GM12865 (cell line): ENCODE data around the gene PRR30.

ENCODE experiments used
- DNase-seq: peaks from one replicate; pipeline ENCODE4 v3.0.0; 2010; ENCODE audit warnings: low read depth
- H3K4me3 ChIP-seq: 2 replicates; pipeline ENCODE4 v1.5.1; 2011; ENCODE audit warnings: mild to moderate bottlenecking, low read depth, low read length, control low read depth
- CTCF ChIP-seq: IDR thresholded peaks from 2 replicates; pipeline ENCODE4 v1.5.1; 2011; ENCODE audit warnings: low read length, control low read depth, low read depth, inconsistent platforms; ENCODE audit not compliant: insufficient read depth; ENCODE audit errors: missing control alignments

Gene PRR30

GRCh38 chr2:27154488-27154887 is 15.3 kb upstream of the PRR30 start:
- no peak overlapping the region for H3K4me3 ChIP-seq
- DNase-seq, result no peak
- no peak for TF ChIP-seq CTCF

- DNase-seq, result no peak
- no peak for TF ChIP-seq CTCF
Measured at GRCh38 chr2:27152796-27153464, 13.7 kb upstream of the PRR30 start.

GRCh38 chr2:27152102-27152795 is 13.0 kb upstream of the PRR30 start:
- no peak overlapping the region for H3K4me3 ChIP-seq
- DNase-seq, result no peak
- no peak for TF ChIP-seq CTCF

More at GRCh38 chr2:27152796-27153464, 13.7 kb upstream of the PRR30 start:
- H3K4me3 ChIP-seq, result no peak overlapping the region

- TF ChIP-seq CTCF, result no peak
- H3K4me3 ChIP-seq, result no peak overlapping the region
- no peak for DNase-seq
Measured at GRCh38 chr2:27150639-27151230, 11.5 kb upstream of the PRR30 start.

GRCh38 chr2:27149570-27150405 is 10.6 kb upstream of the PRR30 start:
- H3K4me3 ChIP-seq, result no peak overlapping the region
- TF ChIP-seq CTCF, result no peak
- DNase-seq, result no peak

- H3K4me3 ChIP-seq, result no peak within 1 kb of the TSS
- no peak for TF ChIP-seq CTCF
- DNase-seq, result no peak
Measured at GRCh38 chr2:27148801-27149439, 9.7 kb upstream of the PRR30 start, which contains the start of gene TCF23. Gene TCF23, plus strand, starts transcription at chr2:27149004. Its CDS starts 130 bp downstream, at chr2:27149134.
